ENCODE results near the gene DNER. TPM values are rescaled to one million over a fixed set of nuclear protein-coding genes. Genes with fewer than 3 reads are reported as not detected.

DNER gene
- total and polyA plus RNA-seq, 2 donors (not counting 3 experiments of a cell fraction or from before 2014, with no cell fraction given): 0.01 TPM; not detected in 1

- Histone ChIP-seq H3K9ac (replicated peaks; ENCODE audit: extremely low read depth, insufficient read depth, low read length) (no peak overlapping the region), H3K36me3 (ENCODE audit: control insufficient read depth in 2 of 2, extremely low read depth in 1 of 2, insufficient read depth in 2 of 2, low read length in 2 of 2) (no peaks in the 10 kb centered on the region), H3K4me1 (ENCODE audit: control insufficient read depth, extremely low read depth, insufficient read depth, low read length) (no peaks in the 10 kb centered on the region), H3K27me3 (ENCODE audit: control insufficient read depth in 2 of 2, insufficient read depth in 2 of 2, low read length in 2 of 2) (no peaks in the 10 kb centered on the region), H3K27ac (ENCODE audit: insufficient read depth, low read depth, low read length) (no peak overlapping the region), H3K79me2 (ENCODE audit: control insufficient read depth, insufficient read depth, low read length) (no peaks in the 10 kb centered on the region), H2AFZ (ENCODE audit: low read depth, low read length) (no peak overlapping the region), H3K4me2 (ENCODE audit: insufficient read depth, low read length) (no peak overlapping the region), H3K4me3 (replicated peaks in 1 of 3; ENCODE audit: insufficient read depth in 1 of 3, low read depth in 1 of 3, low read length in 3 of 3) (no peak overlapping the region), H4K20me1 (replicated peaks; ENCODE audit: control insufficient read depth, extremely low read depth, insufficient read depth, low read length) (no peaks in the 10 kb centered on the region), H3K9me3 (replicated peaks; ENCODE audit: control insufficient read depth, insufficient read depth, low read length) (no peaks in the 10 kb centered on the region), H3K9me1 (replicated peaks; ENCODE audit: control insufficient read depth, extremely low read depth, insufficient read depth, low read length) (no peaks in the 10 kb centered on the region)
- dilution Hi-C loops (cut with MboI; ENCODE audit: extremely low pct_ligation_motif_present, low sequenced_read_pairs): no loop called here
- TF ChIP-seq MAX (IDR thresholded peaks at IDR 0.05; ENCODE audit: insufficient read depth, insufficient read length): no peak
- TF ChIP-seq POLR2A (IDR thresholded peaks at IDR 0.05; ENCODE audit: low read depth, low read length): no peak
- TF ChIP-seq MYC (IDR thresholded peaks at IDR 0.05; ENCODE audit: low read depth, low read length): no peak
- TF ChIP-seq GATA2 (IDR thresholded peaks at IDR 0.05; ENCODE audit: insufficient read depth, insufficient read length, low read depth, low read length): no peak
- TF ChIP-seq EZH2 (IDR thresholded peaks at IDR 0.05; ENCODE audit: borderline replicate concordance, low read depth, low read length, severe bottlenecking): no peak
- TF ChIP-seq CTCF (IDR thresholded peaks at IDR 0.05; ENCODE audit: extremely low read depth in 1 of 2, insufficient read depth in 1 of 2, low read depth in 1 of 2, low read length in 2 of 2): no peak
- TF ChIP-seq JUN (IDR thresholded peaks at IDR 0.05; ENCODE audit: borderline replicate concordance, insufficient read depth, insufficient read length, low read depth): no peak
- TF ChIP-seq FOS (IDR thresholded peaks at IDR 0.05; ENCODE audit: borderline replicate concordance, insufficient read depth, low read length): no peak
- TF ChIP-seq POLR2AphosphoS5 (IDR thresholded peaks at IDR 0.05; ENCODE audit: insufficient read depth, low read depth, low read length): no peak
- POLR2A ChIA-PET: no interaction called here
- CTCF ChIA-PET: no interaction called here
- DNase-seq (ENCODE audit: low read depth, low spot score): no peak
- intact Hi-C loops (cut with micrococcal nuclease): no loop called here
- FAIRE-seq: no peak
- no TSS peak for BruUV-seq (replicated peaks)
Measured at GRCh38 chr2:229598227-229598626, 116.1 kb downstream of the DNER start.
